CD14-positive monocyte (primary cell): ENCODE data around the gene TRPV5. TPM values are rescaled to one million over a fixed set of nuclear protein-coding genes. Genes with fewer than 3 reads are reported as not detected.
A peak's percentile ranks its signal among the peaks of the same experiment; 100 is the strongest.

Experiments used
- DNase-seq, 3 donors: peaks; one replicate each; pipeline ENCODE4 v3.0.0-alpha.2; 2011 to 2022
- H2AFZ ChIP-seq: 2 replicates; pipeline ENCODE4 v1.6.0; 2012; ENCODE audit warnings: mild to moderate bottlenecking, low read depth, low read length, inconsistent platforms; ENCODE audit not compliant: insufficient read depth, poor library complexity, severe bottlenecking
- H3K27ac ChIP-seq, 2 donors: 1 replicate in 1 of 2; 2 replicates in 1 of 2; pipeline ENCODE4 v1.5.1; 2012 to 2013; ENCODE audit warnings: low read length in 2 of 2, control low read depth in 1 of 2, inconsistent platforms in 1 of 2, low read depth in 1 of 2, mild to moderate bottlenecking in 1 of 2
- H3K27me3 ChIP-seq, 2 donors: one replicate each; pipeline versions ENCODE4 v1.6.0 to v1.6.1; 2011 to 2013; ENCODE audit warnings: low read length in 2 of 2; ENCODE audit not compliant: control insufficient read depth in 2 of 2, insufficient read depth in 2 of 2
- H3K36me3 ChIP-seq, 2 donors: replicated peaks in 1 of 2; 1 replicate in 1 of 2; 2 replicates in 1 of 2; pipeline versions ENCODE4 v1.5.1 to v1.6.1; 2012 to 2013; ENCODE audit warnings: low read length in 2 of 2, control low read depth in 1 of 2, inconsistent platforms in 1 of 2, mild to moderate bottlenecking in 1 of 2; ENCODE audit not compliant: insufficient read depth in 2 of 2, control insufficient read depth in 1 of 2
- H3K4me1 ChIP-seq, 2 donors: 1 replicate in 1 of 2; 2 replicates in 1 of 2; pipeline versions ENCODE4 v1.5.1 to v1.6.1; 2012 to 2013; ENCODE audit warnings: low read length in 2 of 2, control low read depth in 1 of 2, inconsistent platforms in 1 of 2, mild to moderate bottlenecking in 1 of 2, moderate library complexity in 1 of 2; ENCODE audit not compliant: insufficient read depth in 2 of 2, control insufficient read depth in 1 of 2
- H3K4me2 ChIP-seq: replicated peaks from 2 replicates; pipeline ENCODE3; 2012; ENCODE audit warnings: low read length, moderate library complexity, mild to moderate bottlenecking; ENCODE audit not compliant: poor library complexity, severe bottlenecking; ENCODE audit errors: extremely low read depth
- H3K4me3 ChIP-seq, 3 experiments: fragments of 200-600 bp in 1 of 3; sonication (generic) in 1 of 3; replicated peaks in 1 of 3; 1 replicate in 2 of 3; 2 replicates in 1 of 3; pipeline ENCODE4 v1.5.1; 2011 to 2013; ENCODE audit warnings: low read length in 3 of 3, mild to moderate bottlenecking in 3 of 3, control low read depth in 2 of 3, low read depth in 2 of 3, inconsistent platforms in 1 of 3, moderate library complexity in 1 of 3
- H3K79me2 ChIP-seq: 2 replicates; pipeline ENCODE4 v1.6.0; 2012; ENCODE audit warnings: mild to moderate bottlenecking, control low read depth, inconsistent platforms, low read length, moderate library complexity; ENCODE audit not compliant: insufficient read depth
- H3K9ac ChIP-seq: 2 replicates; pipeline ENCODE4 v1.6.0; 2017; ENCODE audit warnings: low read length, mild to moderate bottlenecking; ENCODE audit not compliant: insufficient read depth, poor library complexity, severe bottlenecking
- H3K9me3 ChIP-seq, 2 donors: replicated peaks in 1 of 2; 1 replicate in 1 of 2; 2 replicates in 1 of 2; pipeline versions ENCODE4 v1.5.1 to v1.6.1; 2012 to 2013; ENCODE audit warnings: low read length in 2 of 2, control low read depth in 1 of 2; ENCODE audit not compliant: control insufficient read depth in 1 of 2, insufficient read depth in 1 of 2
- H4K20me1 ChIP-seq: 2 replicates; pipeline ENCODE4 v1.6.0; 2012; ENCODE audit warnings: mild to moderate bottlenecking, low read length, control low read depth, moderate library complexity; ENCODE audit not compliant: insufficient read depth
- H3K27ac Mint-ChIP-seq, 7 donors: one replicate each; pipeline ENCODE4 v1.8.0; 2020; ENCODE audit warnings: mild to moderate bottlenecking in 7 of 7, mixed read lengths in 7 of 7, moderate library complexity in 6 of 7, inconsistent platforms in 2 of 7
- H3K27me3 Mint-ChIP-seq, 3 donors: one replicate each; pipeline ENCODE4 v1.8.0; 2021 to 2022; ENCODE audit warnings: low read depth in 3 of 3, mild to moderate bottlenecking in 3 of 3, mixed read lengths in 3 of 3, moderate library complexity in 3 of 3, inconsistent platforms in 1 of 3
- H3K36me3 Mint-ChIP-seq, 2 donors: one replicate each; pipeline ENCODE4 v1.8.0; 2020; ENCODE audit warnings: mixed read lengths in 2 of 2, inconsistent platforms in 1 of 2, mild to moderate bottlenecking in 1 of 2
- H3K4me1 Mint-ChIP-seq: one replicate; pipeline ENCODE4 v1.8.0; 2020; ENCODE audit warnings: mild to moderate bottlenecking, mixed read lengths
- H3K4me3 Mint-ChIP-seq, 2 donors: one replicate each; pipeline ENCODE4 v1.8.0; 2020; ENCODE audit warnings: mild to moderate bottlenecking in 2 of 2, mixed read lengths in 2 of 2, moderate library complexity in 1 of 2
- H3K9me3 Mint-ChIP-seq, 7 donors: one replicate each; pipeline ENCODE4 v1.8.0; 2020 to 2022; ENCODE audit warnings: mixed read lengths in 7 of 7, mild to moderate bottlenecking in 6 of 7, moderate library complexity in 6 of 7, inconsistent platforms in 2 of 7
- WGBS: methylation state at CpG from one replicate; pipeline ENCODE4 v1.1.5; 2013; ENCODE audit warnings: missing lambda C conversion rate; ENCODE audit not compliant: insufficient coverage; 5-methylcytosine and 5-hydroxymethylcytosine counted together
- intact Hi-C, 2 donors: fragments of 100-400 bp; cut with micrococcal nuclease; formaldehyde crosslinking; loops; one replicate each; pipeline versions ENCODE4 v1.15.0 to v1.15.1; 2023
- polyA plus RNA-seq, 3 donors: library from polyadenylated mRNA; depleted of rRNA in 1 of 3; unstranded in 2 of 3; stranded (reverse) in 1 of 3; fragments of 300-500 nt in 2 of 3; fragments of >200 nt in 1 of 3; fragmentation: Illumina TruSeq in 2 of 3; gene quantifications; 1 replicate in 2 of 3; 2 replicates in 1 of 3; pipeline ENCODE4 v1.2.3, GENCODE V29; 2012 to 2021
- TF ChIP-seq, protein P1 (sequence below): fragments of 200-600 bp; IDR thresholded peaks from one replicate; pipeline ENCODE4 v1.8.0; 2022; ENCODE audit warnings: antibody characterized with exemption, mild to moderate bottlenecking

The TRPV5 gene
- polyA plus RNA-seq, 3 donors, result not detected

DNA sequence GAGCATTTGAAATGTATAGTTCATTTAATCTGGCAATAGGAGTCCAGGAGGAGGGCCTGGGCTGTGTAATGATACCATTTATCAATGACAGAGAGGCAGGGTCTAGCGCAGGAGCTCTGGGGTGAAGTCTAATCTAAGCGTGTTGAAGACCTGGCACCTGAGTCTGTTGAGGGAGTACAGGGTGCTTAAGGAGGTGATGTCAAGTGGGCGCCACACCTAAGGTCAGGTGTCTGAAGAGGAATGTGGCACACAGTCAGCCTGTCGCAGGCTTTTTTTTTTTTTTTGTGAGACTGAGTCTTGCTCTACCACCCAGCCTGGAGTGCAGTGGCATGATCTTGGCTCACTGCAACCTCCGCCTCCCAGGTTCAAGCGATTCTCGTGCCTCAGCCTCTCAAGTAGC is 8.0 kb upstream of the TRPV5 start:
- Mint-ChIP-seq H3K27ac (no peak overlapping the region), H3K27me3 (peaks cover 5 to 24% (median 7%) of the 10 kb centered on the region in 3 donors), H3K36me3 (no peaks in the 10 kb centered on the region), H3K4me1 (no peaks in the 10 kb centered on the region), H3K4me3 (no peak overlapping the region), H3K9me3 (peaks cover 0 to 6% (median 0%) of the 10 kb centered on the region in 7 donors)
- Histone ChIP-seq H3K79me2 (no peaks in the 10 kb centered on the region), H3K27me3 (no peaks in the 10 kb centered on the region), H3K9me3 (no peaks in the 10 kb centered on the region), H3K4me1 (no peaks in the 10 kb centered on the region), H4K20me1 (no peaks in the 10 kb centered on the region), H2AFZ (no peak overlapping the region), H3K36me3 (no peaks in the 10 kb centered on the region), H3K27ac (no peak overlapping the region), H3K4me3 (no peak overlapping the region), H3K4me2 (no peak overlapping the region), H3K9ac (no peak overlapping the region)
- intact Hi-C loops, result no loop called here
- 97% methylated on average over 3 of the region's 7 CpGs for WGBS
- DNase-seq, result no peak
- TF ChIP-seq, protein P1, sequence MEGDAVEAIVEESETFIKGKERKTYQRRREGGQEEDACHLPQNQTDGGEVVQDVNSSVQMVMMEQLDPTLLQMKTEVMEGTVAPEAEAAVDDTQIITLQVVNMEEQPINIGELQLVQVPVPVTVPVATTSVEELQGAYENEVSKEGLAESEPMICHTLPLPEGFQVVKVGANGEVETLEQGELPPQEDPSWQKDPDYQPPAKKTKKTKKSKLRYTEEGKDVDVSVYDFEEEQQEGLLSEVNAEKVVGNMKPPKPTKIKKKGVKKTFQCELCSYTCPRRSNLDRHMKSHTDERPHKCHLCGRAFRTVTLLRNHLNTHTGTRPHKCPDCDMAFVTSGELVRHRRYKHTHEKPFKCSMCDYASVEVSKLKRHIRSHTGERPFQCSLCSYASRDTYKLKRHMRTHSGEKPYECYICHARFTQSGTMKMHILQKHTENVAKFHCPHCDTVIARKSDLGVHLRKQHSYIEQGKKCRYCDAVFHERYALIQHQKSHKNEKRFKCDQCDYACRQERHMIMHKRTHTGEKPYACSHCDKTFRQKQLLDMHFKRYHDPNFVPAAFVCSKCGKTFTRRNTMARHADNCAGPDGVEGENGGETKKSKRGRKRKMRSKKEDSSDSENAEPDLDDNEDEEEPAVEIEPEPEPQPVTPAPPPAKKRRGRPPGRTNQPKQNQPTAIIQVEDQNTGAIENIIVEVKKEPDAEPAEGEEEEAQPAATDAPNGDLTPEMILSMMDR, result no peak

DNA sequence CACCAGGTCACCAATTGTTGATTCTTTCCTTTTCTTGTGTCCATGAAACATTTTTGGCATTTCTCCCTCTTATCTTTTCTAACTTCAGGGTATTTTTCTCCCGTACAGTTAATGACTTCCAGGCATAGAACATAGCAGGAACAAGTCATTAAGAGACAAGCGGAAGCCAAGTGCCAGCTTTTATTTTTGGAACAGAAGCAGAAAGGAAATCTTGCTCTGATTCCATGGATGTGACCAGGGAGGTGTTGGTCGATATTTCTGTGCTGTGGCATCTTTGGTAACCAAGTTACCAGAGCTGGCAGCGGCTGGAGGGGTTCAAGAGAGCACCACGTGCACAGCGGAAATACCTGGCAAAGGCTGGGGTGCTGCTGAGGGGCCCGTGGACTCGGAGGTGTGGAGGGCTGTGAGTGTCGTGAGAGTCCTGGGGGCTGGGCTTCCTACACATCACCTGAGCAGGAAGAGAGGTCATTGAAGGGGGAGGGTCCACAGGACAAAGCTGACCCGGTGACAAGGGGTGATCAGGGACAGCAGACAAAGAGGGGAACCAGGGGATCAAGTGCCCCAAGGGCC is 7.5 kb upstream of the TRPV5 start:
- no peak overlapping the region for H3K4me2 ChIP-seq
- Mint-ChIP-seq H3K36me3 (no peaks in the 10 kb centered on the region), H3K27ac (peak overlapping the region in 1 of 7 donors; percentile 31), H3K4me1 (no peaks in the 10 kb centered on the region), H3K9me3 (peaks cover 0 to 7% (median 0%) of the 10 kb centered on the region in 7 donors), H3K4me3 (no peak overlapping the region), H3K27me3 (peaks cover 5 to 25% (median 8%) of the 10 kb centered on the region in 3 donors)
- no peaks in the 10 kb centered on the region for H3K4me1 ChIP-seq
- intact Hi-C loops, result no loop called here
- H3K9ac ChIP-seq, result no peak overlapping the region
- TF ChIP-seq, protein P1, result no peak
- H3K9me3 ChIP-seq, result no peaks in the 10 kb centered on the region
- no peak for DNase-seq
- no peaks in the 10 kb centered on the region for H3K27me3 ChIP-seq
- H2AFZ ChIP-seq, result no peak overlapping the region
- 77% methylated on average over 8 of the region's 10 CpGs for WGBS
- H3K36me3 ChIP-seq, result no peaks in the 10 kb centered on the region
- H3K4me3 ChIP-seq, result no peak overlapping the region
- no peaks in the 10 kb centered on the region for H4K20me1 ChIP-seq
- no peak overlapping the region for H3K27ac ChIP-seq
- no peaks in the 10 kb centered on the region for H3K79me2 ChIP-seq
